Type B pancreatic cell (in vitro differentiated cells): ENCODE measurements around the gene ATP13A2. TPM values are rescaled to one million over a fixed set of nuclear protein-coding genes. Genes with fewer than 3 reads are reported as not detected.

Experiments
- DNase-seq: peaks from one replicate; pipeline ENCODE4 v3.0.0; 2021; ENCODE audit warnings: mixed read lengths; ENCODE audit not compliant: unreplicated experiment; ENCODE audit errors: extremely low spot score
- H3K27ac Mint-ChIP-seq: 2 replicates; pipeline ENCODE4 v1.8.0; 2021; ENCODE audit warnings: mild to moderate bottlenecking, mixed read lengths
- H3K27me3 Mint-ChIP-seq: 2 replicates; pipeline ENCODE4 v1.8.0; 2021; ENCODE audit warnings: mixed read lengths
- H3K36me3 Mint-ChIP-seq: 2 replicates; pipeline ENCODE4 v1.8.0; 2021; ENCODE audit warnings: mixed read lengths
- H3K4me1 Mint-ChIP-seq: one replicate; pipeline ENCODE4 v1.8.0; 2021; ENCODE audit warnings: mixed read lengths; ENCODE audit not compliant: unreplicated experiment
- H3K4me3 Mint-ChIP-seq: 2 replicates; pipeline ENCODE4 v1.8.0; 2021; ENCODE audit warnings: mild to moderate bottlenecking, mixed read lengths
- H3K9me3 Mint-ChIP-seq: 2 replicates; pipeline ENCODE4 v1.8.0; 2021; ENCODE audit warnings: mixed read lengths
- CTCF ChIP-seq: fragments of 200-600 bp; sonication (generic); conservative IDR thresholded peaks from 2 replicates; pipeline ENCODE4 v1.5.0; 2021; ENCODE audit warnings: antibody characterized with exemption, mild to moderate bottlenecking
- total RNA-seq: library from RNA; stranded (reverse); gene quantifications from 2 replicates; pipeline ENCODE4 v1.2.1, GENCODE V29; 2021; ENCODE audit warnings: low replicate concordance

ATP13A2 gene
- total RNA-seq, 1 donor from 2014 or later = 66.4 TPM

GRCh38 chr1:17001760-17002523, 9.8 kb downstream of the ATP13A2 start:
- no peak for DNase-seq
- no peak overlapping the region for H3K4me3 Mint-ChIP-seq
- H3K27me3 Mint-ChIP-seq = no peaks in the 10 kb centered on the region
- H3K4me1 Mint-ChIP-seq = no peaks in the 10 kb centered on the region
- no peak for TF ChIP-seq CTCF
- peaks cover 9% of the 10 kb centered on the region for H3K36me3 Mint-ChIP-seq
- H3K9me3 Mint-ChIP-seq = no peaks in the 10 kb centered on the region
- no peak overlapping the region for H3K27ac Mint-ChIP-seq

GRCh38 chr1:16999863-17000262, 11.9 kb downstream of the ATP13A2 start:
- H3K4me1 Mint-ChIP-seq = no peaks in the 10 kb centered on the region
- no peaks in the 10 kb centered on the region for H3K9me3 Mint-ChIP-seq
- no peak for DNase-seq
- peaks cover 9% of the 10 kb centered on the region for H3K36me3 Mint-ChIP-seq
- H3K4me3 Mint-ChIP-seq = no peak overlapping the region
- no peaks in the 10 kb centered on the region for H3K27me3 Mint-ChIP-seq
- no peak overlapping the region for H3K27ac Mint-ChIP-seq
- TF ChIP-seq CTCF = no peak

- no peak for DNase-seq
- Mint-ChIP-seq H3K4me3 (no peak overlapping the region), H3K36me3 (peaks cover 5% of the 10 kb centered on the region), H3K27ac (no peak overlapping the region), H3K9me3 (no peaks in the 10 kb centered on the region), H3K27me3 (no peaks in the 10 kb centered on the region), H3K4me1 (no peaks in the 10 kb centered on the region)
- no peak for TF ChIP-seq CTCF
These were observed 13.1 kb downstream of the ATP13A2 start for GRCh38 chr1:16998589-16998988.

GRCh38 chr1:16996845-16997244, 14.9 kb downstream of the ATP13A2 start:
- H3K4me3 Mint-ChIP-seq = no peak overlapping the region
- no peak for DNase-seq
- no peaks in the 10 kb centered on the region for H3K9me3 Mint-ChIP-seq
- no peaks in the 10 kb centered on the region for H3K4me1 Mint-ChIP-seq
- H3K27me3 Mint-ChIP-seq = no peaks in the 10 kb centered on the region
- no peak overlapping the region for H3K27ac Mint-ChIP-seq
- H3K36me3 Mint-ChIP-seq = peaks cover 5% of the 10 kb centered on the region
- no peak for TF ChIP-seq CTCF

GRCh38 chr1:16993521-16994038, 18.1 kb downstream of the ATP13A2 start:
- no peaks in the 10 kb centered on the region for H3K4me1 Mint-ChIP-seq
- H3K27ac Mint-ChIP-seq = no peak overlapping the region
- no peak overlapping the region for H3K4me3 Mint-ChIP-seq
- H3K36me3 Mint-ChIP-seq = peaks cover 3% of the 10 kb centered on the region
- H3K27me3 Mint-ChIP-seq = no peaks in the 10 kb centered on the region
- no peaks in the 10 kb centered on the region for H3K9me3 Mint-ChIP-seq
- TF ChIP-seq CTCF = no peak
- no peak for DNase-seq
